ENCODE results near the gene VIP.
A peak's percentile ranks its signal among the peaks of the same experiment; 100 is the strongest.
"Not testable (repeated sequence)": the region's sequence is repeated elsewhere in the genome, so short reads cannot be mapped to it uniquely, and the experiment has no call there.

Gene VIP

DNA sequence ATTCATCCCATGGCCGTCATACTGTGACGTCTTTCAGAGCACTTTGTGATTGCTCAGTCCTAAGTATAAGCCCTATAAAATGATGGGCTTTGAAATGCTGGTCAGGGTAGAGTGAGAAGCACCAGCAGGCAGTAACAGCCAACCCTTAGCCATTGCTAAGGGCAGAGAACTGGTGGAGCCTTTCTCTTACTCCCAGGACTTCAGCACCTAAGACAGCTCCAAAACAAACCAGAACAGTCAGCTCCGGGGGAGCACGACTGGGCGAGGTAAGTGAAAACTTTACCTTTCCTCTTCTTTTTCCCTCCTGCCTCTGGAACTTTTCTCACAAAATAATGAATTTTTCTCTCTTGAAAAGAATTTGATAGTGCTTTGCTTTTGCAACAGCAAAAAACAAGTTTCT, at the start of gene VIP:
Gene VIP (plus strand): TSS at position 104 of the 400 bp plus-strand sequence. CDS start 1,381 bp downstream, outside the sequence.
- peak; percentile 9 for DNase-seq

DNA sequence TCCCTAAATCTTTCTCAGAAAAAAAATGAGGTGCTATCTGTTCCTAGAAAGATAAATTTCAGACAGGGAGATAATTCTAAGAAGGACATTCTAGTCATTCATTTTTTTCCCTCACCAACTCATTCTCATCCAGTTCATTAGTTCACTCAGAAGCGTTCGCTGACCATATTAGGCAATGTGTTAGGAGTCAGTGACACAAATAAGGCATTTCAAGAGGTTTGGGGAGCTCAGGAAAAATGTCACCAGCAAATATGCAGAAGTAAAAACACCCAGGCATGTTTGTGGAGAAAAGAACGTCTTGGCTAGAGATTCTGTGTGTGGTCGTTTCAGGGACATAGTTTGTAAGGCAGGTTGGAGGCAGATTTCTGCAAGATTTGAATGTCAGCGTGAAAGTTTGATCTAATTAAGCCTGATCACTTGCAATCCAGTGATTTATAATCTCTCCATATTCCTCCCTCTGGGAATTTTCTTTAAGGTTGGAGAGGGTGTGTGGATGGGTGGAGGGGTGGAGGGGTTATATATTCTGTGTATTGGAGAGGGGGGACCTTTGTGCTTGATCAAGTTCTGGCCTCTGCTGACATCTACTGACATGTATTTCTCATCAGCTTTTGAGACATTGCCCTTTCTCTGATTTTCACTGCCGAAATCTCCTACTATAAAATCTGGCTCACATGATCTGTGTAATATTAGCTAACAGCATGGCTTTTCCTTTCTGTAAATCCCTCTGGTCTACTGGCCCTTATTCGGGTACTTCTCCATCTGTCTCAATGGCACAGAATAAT, 49.3 kb upstream of the VIP start:
- DNase-seq: no peak

- DNase-seq: no peak
These were observed 48.7 kb upstream of the VIP start for GRCh38 chr6:152701863-152702401.

- not testable (repeated sequence) for DNase-seq
These were observed 46.8 kb upstream of the VIP start for GRCh38 chr6:152703750-152704149.

DNA sequence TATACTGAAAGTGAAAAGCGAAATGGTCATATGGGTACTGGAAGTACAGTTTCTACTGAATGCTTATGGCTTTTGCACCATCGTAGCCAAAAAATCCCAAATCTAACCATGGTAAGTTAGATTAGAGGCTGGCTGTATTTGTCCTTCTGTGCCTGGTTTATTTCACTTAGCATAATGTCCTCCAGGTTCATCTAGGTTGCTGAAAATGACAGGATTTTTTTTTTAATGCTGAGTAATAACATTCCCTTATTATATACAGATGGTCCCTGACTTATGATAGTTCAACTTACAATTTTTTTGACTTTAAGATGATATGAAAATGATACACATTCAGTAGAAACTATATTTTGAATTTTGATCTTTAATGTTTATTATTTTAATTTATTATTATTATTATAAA, 45.3 kb upstream of the VIP start:
- no peak for DNase-seq

GRCh38 chr6:152716322-152716721, 34.3 kb upstream of the VIP start:
- DNase-seq: no peak

- DNase-seq: no peak
These were observed 29.6 kb upstream of the VIP start for GRCh38 chr6:152720974-152721373.

- DNase-seq: no peak
These were observed 28.6 kb upstream of the VIP start for GRCh38 chr6:152721956-152722355.

DNA sequence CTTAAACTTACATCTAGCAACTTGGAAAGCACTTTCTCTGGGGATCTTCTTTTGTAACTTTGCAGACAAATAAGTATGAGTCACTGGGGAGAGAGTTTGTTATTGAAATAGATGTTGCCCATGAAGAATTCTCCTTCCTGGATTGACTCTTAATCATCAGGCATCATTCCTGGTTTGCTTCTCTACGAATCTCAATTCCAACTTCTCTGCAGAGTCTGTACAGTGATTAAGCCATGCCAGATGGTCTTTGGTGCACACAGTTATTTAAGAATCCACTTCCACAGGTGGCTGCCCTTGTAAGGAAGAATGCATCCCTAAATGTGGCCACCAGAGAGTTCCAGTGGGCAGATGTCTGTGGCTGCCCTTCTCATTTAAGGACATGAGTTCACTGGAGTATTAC, 27.2 kb upstream of the VIP start:
- DNase-seq: no peak

DNA sequence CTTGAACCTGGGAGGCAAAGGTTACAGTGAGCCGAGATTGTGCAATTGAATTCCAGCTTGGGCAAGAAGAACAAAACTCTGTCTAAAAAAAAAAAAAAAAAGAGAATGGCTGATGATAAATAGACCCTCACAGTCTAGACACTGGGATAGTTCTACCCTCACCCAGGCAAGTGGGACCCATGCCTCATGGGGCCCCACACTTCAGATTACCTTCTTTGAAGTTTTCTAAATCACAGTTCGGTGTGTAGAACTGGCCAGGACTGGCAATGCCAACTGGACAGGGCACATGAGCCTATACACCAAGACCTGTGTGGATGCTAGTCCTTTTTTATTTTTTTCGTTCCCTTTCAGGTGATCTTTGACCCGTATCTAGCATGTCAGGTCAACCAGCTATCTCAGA, 24.3 kb upstream of the VIP start:
- no peak for DNase-seq

- no peak for DNase-seq
These were observed 23.1 kb upstream of the VIP start for GRCh38 chr6:152727507-152727906.

DNA sequence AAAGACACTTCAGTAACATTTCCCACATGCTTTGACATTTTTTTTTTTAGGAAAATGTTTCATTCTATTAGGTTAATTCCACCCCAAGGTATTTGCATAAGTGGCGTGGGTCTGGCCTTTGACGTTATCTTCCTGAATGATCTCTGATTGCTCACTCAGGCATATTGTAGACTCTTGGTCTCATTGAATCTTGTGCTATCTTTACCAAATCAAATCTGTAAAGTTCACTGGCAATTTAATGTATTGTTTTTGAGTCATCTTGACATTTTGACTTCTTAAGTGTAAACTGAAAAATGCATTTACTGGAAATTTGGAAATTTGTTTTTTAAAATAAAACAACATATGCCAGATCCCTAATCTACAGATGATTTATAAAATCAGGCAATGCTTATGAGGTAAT, 16.0 kb upstream of the VIP start:
- DNase-seq: no peak

DNA sequence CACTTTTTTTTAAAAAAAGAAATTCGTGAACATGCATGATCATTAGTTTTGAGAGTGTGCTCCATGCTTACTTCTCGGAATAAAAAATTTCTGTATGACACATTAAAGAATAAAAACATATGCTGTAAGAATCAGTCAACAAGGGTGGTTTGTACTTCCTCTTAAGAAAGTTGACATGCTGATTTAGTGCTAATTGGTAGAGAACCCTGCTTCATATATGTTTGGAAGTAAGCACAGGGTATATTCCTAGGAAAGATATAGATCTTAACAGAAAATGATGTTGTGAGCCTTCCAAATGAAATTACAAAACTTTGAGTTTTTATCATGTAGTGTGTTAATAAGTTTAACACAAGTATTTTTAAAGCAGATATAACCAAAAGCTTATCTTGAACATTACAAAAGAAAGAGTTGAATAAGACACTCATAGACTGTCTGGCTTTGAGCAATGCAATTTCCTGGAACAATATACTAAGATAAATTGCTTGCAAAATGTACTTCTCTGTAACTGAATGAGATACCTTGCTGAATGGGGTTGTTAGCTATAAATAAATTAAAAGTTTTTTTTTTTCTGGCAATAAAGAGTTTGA, 13.8 kb upstream of the VIP start:
- DNase-seq: no peak

DNA sequence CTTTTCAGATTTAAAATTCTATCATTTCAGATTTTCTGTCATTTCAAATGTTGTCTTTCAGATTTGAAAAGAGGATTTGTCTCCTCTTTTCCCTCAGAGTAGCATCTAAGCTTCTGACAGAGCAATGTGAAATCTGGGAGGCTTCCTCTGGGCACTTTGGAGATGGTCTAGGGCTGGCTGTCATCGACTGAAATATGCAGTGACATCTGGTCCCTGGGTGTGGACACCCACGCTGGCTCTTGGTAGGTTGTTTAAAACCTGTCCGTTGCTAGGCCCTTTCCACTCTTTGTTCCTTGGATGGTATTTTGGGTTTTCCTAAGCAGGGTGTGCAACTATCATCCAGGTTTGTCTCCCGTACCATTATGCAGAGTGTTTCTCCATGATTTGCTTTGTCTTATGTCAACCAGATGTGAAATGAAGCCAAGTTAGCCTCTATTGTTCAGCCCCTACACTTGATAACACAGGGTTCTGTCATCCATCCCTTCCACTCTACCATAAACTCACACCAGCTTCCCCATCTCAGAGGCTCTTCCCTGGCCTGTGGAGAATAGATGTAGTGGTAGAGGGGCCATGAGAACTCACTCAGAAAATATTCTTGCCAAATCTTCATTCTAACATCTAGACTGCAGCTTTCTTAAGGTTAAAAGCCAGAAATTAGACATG, 5.0 kb upstream of the VIP start:
- no peak for DNase-seq

- DNase-seq: no peak
These were observed 4.4 kb upstream of the VIP start for GRCh38 chr6:152746172-152746553.

DNA sequence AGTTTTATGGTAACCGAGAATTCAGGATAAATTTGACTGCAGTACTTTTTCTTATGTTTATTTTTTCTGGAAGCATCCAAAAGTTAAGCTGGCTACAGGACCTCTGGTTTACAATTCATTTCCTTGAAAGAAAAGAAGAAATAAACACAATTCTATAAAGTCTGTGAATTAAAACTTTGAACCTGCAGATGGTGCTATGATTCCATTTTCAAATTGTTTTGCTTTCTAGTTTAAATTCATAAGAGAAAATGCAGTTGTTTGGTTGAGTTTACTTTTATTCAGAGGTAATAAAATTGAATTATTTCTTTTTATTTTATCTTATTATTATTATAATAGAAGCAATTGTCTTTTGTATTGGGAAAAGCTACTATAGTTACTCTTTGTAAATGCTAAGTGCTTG, 1.8 kb upstream of the VIP start:
- DNase-seq: no peak

GRCh38 chr6:152749336-152749735, 1.3 kb upstream of the VIP start:
- no peak for DNase-seq

DNA sequence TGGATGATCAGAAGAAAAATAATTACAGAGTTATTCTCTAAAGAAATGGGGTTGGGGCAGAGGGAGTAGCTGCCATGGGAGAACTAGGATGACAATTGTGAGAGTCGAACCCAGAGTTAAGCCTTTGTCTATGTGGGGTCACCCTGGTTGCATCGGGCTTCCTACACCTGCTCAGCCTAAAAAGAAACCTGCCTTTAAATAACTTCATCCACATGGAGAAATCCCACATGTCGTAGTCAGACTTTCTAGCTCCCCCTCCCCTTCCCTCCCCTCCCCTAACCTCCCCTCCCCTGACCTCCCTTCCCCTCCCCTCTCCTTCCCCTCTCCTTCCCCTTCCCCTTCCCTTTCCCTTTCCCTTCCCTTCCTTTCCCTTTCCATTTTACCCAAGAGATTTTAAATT, 14.7 kb downstream of the VIP start:
- no peak for DNase-seq

- no peak for DNase-seq
These were observed 18.6 kb downstream of the VIP start for GRCh38 chr6:152769159-152769558.

- DNase-seq: no peak
These were observed 19.4 kb downstream of the VIP start for GRCh38 chr6:152769993-152770392.

- DNase-seq: no peak
These were observed 20.6 kb downstream of the VIP start for GRCh38 chr6:152771061-152771687.

GRCh38 chr6:152775428-152775827, 24.8 kb downstream of the VIP start:
- DNase-seq: no peak

DNA sequence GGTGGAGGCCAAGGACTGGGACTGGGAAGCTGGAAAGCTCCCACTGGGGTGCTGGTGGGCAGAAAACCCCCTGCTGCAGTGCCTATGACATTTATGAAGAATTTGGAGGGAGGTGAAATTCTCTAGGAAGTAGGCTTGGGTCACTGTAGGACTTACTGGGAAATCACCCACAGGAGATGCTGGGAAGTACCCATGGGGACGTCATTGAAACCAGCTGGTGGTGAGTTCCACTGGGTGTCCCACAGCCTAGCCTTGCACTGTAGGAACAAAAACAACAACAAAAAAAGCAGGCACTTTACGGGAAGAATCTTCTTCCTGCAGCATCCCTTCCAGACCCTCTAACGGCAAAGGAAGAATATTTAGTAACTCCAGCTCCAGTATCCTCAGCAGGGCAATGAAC, 26.2 kb downstream of the VIP start:
- DNase-seq: no peak

Measured in activated CD4-positive, alpha-beta T cell treated with anti-CD3 and anti-CD28 coated beads, Interleukin-2, Interleukin-6, amounts not matched to agents 100 ng/mL and 50 ng/mL, durations not matched to agents 16 hours and 8 hours (primary cell).